ENCODE measurements around the gene SLITRK2.

Gene SLITRK2

DNA sequence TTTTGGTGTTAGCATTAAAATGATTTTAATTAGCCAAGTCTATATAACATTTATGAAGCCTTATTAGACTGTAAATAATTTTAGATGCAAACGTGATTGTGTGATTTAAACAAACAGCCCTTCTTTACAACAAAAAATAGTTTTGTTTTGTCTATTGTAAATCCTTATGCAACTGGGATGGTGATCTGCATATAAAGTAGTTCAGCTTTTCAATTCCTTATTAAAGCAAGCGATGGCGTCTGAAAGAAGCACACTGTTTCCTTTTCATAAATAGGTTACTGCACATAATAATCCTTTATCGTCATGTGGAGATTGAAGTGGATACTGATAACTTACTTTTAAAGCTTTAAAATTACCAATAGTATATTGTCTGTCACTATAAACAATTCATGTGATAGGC is 8.8 kb downstream of the SLITRK2 start:
- ChIA-PET CTCF (no interaction called here), POLR2A (no interaction called here)
- no peak overlapping the region for H3K4me3 ChIP-seq (ENCODE audit: low read depth, low read length)
- TF ChIP-seq, protein P1, sequence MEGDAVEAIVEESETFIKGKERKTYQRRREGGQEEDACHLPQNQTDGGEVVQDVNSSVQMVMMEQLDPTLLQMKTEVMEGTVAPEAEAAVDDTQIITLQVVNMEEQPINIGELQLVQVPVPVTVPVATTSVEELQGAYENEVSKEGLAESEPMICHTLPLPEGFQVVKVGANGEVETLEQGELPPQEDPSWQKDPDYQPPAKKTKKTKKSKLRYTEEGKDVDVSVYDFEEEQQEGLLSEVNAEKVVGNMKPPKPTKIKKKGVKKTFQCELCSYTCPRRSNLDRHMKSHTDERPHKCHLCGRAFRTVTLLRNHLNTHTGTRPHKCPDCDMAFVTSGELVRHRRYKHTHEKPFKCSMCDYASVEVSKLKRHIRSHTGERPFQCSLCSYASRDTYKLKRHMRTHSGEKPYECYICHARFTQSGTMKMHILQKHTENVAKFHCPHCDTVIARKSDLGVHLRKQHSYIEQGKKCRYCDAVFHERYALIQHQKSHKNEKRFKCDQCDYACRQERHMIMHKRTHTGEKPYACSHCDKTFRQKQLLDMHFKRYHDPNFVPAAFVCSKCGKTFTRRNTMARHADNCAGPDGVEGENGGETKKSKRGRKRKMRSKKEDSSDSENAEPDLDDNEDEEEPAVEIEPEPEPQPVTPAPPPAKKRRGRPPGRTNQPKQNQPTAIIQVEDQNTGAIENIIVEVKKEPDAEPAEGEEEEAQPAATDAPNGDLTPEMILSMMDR (IDR thresholded peaks at IDR 0.05; ENCODE audit: insufficient read depth, low read length, missing control alignments) = no peak
- no peak for DNase-seq (ENCODE audit: low read depth, low spot score)

DNA sequence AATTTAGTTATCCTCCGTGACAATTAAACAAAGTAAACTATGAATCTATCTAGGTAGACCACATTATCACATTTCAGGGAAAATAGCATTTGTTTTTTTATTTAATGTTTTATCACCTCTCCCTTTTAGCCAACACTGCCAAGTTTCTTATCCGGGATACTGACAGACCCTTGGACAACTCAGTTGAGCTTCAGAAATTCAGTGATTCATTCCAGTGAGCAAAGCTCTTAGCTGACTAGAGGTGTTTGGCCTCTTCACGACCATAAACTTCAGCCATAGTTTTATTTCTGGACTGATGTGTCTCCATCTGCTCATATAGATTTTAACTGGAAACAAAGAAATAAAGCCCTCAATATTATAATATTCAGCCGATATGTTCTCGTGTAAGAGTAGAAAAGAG is 15.2 kb downstream of the SLITRK2 start:
- ChIA-PET POLR2A (no interaction called here), CTCF (no interaction called here)
- TF ChIP-seq, protein P1 (IDR thresholded peaks at IDR 0.05; ENCODE audit: insufficient read depth, low read length, missing control alignments) = no peak
- no peak for DNase-seq (ENCODE audit: low read depth, low spot score)
- no peak overlapping the region for H3K4me3 ChIP-seq (ENCODE audit: low read depth, low read length)

DNA sequence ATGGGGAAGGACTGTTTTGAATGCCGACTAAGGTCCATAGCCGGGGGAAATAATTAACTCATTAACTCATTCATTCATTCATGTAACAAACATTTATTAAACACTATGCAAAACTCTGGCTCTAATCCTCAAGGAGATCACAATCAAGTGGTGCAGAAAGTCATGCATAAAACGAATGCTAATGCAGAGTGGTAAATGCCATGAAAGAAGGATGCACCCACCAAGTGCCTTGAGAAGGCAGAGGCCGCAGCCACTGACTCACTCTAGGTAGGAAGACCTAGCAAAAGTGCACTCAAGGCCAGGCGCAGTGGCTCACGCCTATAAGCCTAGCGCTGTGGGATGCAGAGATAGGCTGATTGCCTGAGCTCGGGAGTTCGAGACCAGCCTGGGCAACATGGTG is 22.9 kb downstream of the SLITRK2 start:
- no peak overlapping the region for H3K4me3 ChIP-seq (ENCODE audit: low read depth, low read length)
- CTCF ChIA-PET = no interaction called here
- TF ChIP-seq, protein P1 (IDR thresholded peaks at IDR 0.05; ENCODE audit: insufficient read depth, low read length, missing control alignments) = no peak
- DNase-seq (ENCODE audit: low read depth, low spot score) = no peak
- POLR2A ChIA-PET = no interaction called here

DNA sequence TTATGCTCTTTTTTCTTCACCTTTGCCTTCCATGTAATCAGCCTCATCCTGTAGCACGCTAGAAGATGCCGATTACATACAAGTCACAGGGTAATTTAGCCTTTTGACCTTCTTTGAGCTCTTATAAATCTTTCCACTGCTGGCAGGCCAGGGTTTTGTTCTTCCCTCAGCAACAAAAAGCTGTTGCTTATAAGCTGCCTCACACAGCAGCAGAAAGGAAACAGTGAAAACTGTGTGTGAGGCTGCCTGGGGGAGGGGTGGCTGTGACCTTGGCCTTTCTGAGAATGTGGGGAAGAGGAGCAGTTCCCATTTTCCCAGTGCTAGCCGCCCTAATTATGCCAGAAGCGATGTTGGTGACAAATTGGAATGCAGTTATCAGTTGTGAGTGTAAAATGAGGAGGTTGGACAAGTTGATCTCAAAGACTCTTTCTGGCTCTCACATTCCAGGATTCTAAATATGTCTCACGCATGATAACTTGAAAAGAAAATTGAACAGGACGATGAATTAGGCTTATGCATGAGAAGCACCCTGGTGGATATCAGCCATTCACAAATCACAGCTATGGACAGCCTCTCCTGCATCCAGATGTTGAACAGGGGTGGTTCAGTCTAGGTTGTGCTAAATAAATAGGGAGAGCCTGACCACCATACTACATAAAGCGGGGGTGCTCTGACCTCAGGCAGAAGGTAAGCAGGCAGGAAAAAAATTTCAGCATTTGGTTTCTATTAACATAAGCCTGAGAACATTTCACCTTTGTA is 25.7 kb downstream of the SLITRK2 start:
- ChIA-PET POLR2A (no interaction called here), CTCF (no interaction called here)
- no peak for DNase-seq (ENCODE audit: low read depth, low spot score)
- TF ChIP-seq, protein P1 (IDR thresholded peaks at IDR 0.05; ENCODE audit: insufficient read depth, low read length, missing control alignments) = no peak
- H3K4me3 ChIP-seq (ENCODE audit: low read depth, low read length) = no peak overlapping the region

DNA sequence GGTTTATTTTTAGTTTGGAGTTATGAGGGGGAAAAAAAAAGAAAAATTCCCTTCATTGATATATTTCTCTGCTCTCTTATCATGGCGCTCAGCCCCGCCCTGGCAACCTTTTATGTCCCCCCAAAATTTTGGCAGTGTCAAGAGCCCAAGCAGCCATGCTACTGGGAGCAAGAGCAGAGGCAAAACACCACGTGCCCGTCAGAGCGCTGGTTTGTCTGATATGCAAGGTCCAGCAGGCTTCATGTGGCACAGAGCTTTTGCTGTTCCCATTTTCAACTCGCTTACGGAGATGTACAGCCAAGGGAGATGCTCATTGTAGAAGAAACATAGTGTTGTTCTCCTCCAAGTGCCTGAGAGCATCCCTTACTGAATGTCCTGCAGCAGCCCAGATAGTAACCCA is 27.3 kb downstream of the SLITRK2 start:
- TF ChIP-seq, protein P1 (IDR thresholded peaks at IDR 0.05; ENCODE audit: insufficient read depth, low read length, missing control alignments) = no peak
- POLR2A ChIA-PET = no interaction called here
- DNase-seq (ENCODE audit: low read depth, low spot score) = no peak
- CTCF ChIA-PET = no interaction called here
- H3K4me3 ChIP-seq (ENCODE audit: low read depth, low read length) = no peak overlapping the region

DNA sequence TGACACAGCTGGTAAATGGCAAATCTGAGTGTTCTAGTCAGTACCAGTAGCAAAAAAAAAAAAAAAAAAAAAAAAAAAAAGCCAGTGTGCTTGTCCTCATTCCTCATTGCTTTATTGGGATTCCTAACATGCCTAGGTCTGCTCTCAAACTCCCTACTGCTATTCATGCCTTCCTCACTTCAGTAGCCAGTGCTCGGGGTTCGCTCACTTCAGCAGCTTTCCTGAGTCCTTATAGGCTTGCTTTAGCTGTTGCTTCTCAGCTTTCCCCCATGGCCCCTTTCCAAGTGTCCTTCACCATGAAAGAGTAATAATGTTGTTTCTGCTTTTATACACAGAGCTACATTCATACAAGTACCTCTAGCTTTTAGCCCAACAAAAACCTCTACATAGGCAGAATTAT is 30.8 kb downstream of the SLITRK2 start:
- CTCF ChIA-PET = no interaction called here
- no peak for DNase-seq (ENCODE audit: low read depth, low spot score)
- no peak overlapping the region for H3K4me3 ChIP-seq (ENCODE audit: low read depth, low read length)
- TF ChIP-seq, protein P1 (IDR thresholded peaks at IDR 0.05; ENCODE audit: insufficient read depth, low read length, missing control alignments) = no peak
- POLR2A ChIA-PET = no interaction called here
